DMS79 (cell line): ENCODE results near the gene FAM117A.
"Not testable (repeated sequence)": the region's sequence is repeated elsewhere in the genome, so short reads cannot be mapped to it uniquely, and the experiment has no call there.

Source experiments
- DNase-seq: peaks from one replicate; lab custom pipeline; 2025; lab: John Stamatoyannopoulos, UW

The FAM117A gene

DNA sequence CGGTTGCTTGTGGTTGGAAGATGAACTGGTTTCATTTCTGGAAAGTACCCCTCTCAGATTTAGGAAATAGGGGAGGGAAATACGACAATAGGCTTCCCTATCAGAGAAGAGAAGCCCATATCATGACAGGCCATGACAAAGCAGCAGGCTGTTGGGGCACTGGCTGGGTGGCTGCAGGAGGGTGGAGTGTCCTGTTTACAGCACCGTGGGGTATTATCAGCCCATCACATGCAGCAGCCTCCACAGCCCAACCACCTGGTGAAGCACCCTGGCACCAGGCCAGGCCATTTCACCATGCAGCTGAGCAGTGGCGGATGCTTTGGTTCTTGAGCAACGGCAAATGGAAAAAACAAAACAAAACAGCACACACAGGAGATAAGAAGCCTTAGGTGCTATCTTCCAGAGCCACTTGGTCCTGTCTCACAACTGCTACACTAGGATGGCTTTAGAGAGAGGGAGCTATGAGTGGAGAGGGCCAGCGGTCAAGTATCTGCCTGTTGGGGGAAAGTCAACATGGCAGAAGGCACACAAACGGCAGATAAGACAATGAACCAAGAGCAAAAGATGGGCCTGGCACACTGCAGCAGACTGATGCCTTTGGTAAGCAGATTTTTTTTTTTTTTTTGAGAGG, 24.2 kb downstream of the FAM117A start:
- DNase-seq: peak; percentile 75

GRCh38 chr17:49738456-49739163, 25.3 kb downstream of the FAM117A start:
- DNase-seq: no peak

GRCh38 chr17:49734515-49735490, 29.1 kb downstream of the FAM117A start:
- DNase-seq: no peak

GRCh38 chr17:49731435-49731831, 32.5 kb downstream of the FAM117A start:
- DNase-seq: no peak

DNA sequence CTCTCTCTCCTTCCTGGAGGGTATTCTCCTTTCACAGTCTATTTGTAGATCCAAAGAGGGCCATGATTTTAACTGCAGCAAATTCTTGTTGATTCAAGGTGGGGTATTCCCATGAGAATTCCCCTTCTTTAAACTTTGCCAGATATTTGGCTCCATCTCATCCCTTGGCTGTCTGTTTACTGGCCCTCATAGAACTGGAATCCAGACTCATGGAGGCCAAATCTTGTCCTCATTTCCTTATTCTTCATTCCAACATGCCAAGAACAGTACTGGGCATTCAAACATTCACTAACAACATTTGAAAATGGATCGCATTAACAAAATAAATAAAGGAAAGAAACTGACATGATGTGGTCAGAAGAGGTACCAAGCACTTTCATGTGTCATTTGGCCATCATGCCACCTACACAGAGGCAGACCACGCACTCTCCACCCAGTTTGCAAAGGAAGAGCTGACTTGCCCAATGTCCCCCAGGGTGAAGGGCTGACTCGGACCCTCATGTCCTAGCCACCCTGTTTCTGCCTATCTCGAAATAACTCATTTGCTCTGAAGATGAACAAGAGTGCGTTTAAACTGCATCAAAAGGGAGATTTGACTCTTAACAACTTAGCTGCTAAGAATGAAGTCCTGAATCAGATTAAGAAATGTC, 33.0 kb downstream of the FAM117A start:
- no peak for DNase-seq

- DNase-seq: no peak
These were observed 33.7 kb downstream of the FAM117A start for GRCh38 chr17:49730078-49730784.

DNA sequence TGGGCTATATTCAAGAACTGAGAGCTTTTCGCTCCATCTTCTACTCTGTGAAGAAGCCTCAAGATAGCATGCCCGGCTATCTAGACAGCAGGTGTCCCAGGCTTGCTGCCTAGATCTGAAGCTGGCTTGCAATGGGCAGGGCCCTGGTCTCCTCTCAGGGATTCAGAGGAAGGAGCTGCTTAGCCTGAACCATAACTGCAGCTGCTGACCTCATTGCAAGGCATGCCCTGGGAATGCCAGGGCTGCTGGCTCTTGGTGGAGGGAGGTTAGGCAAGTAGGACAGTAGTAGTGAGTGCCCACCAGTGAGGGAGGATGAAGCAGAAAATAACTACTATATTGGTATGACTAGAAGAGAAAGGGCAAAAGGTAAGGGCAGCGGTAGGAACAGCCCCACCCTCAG, 34.9 kb downstream of the FAM117A start:
- no peak for DNase-seq

DNA sequence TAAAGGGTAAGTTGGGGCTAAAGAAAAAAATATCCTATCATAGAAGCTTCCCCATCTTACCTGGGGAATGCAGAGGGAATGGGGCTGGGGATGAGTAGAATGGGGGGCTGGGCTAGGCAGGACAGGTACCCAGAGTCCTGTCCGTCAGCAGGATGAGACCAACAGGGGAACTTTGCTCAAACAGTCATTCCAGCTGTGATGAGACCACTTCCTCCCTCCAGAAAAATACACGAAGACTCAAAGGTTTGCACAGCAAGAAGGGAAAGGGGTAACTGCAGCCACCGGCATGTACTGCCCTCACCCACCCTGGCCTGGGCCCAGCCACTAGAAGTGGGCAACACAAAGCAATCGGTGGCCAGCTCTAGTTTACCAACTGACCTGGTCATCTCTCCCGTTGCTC, 35.5 kb downstream of the FAM117A start:
- DNase-seq: no peak

DNA sequence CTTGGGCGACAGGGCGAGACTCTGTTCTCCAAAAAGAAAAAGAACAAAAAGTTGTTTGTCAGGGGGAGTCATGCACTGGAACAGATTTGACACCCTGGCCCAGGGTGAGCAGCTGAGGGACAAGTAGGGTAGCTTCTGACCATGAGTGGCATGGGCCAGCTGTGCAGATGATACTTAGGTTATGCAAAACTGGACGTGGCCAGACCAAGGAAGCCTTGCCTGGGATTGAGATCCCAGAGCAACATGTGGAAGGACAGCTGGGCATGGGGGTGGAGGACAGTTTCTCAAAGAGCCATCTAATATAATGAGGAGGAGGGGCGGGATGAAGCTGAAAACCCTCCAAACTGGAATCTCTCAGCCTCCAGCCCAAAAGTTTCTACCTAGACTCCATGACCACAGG, 36.6 kb downstream of the FAM117A start:
- DNase-seq: no peak

DNA sequence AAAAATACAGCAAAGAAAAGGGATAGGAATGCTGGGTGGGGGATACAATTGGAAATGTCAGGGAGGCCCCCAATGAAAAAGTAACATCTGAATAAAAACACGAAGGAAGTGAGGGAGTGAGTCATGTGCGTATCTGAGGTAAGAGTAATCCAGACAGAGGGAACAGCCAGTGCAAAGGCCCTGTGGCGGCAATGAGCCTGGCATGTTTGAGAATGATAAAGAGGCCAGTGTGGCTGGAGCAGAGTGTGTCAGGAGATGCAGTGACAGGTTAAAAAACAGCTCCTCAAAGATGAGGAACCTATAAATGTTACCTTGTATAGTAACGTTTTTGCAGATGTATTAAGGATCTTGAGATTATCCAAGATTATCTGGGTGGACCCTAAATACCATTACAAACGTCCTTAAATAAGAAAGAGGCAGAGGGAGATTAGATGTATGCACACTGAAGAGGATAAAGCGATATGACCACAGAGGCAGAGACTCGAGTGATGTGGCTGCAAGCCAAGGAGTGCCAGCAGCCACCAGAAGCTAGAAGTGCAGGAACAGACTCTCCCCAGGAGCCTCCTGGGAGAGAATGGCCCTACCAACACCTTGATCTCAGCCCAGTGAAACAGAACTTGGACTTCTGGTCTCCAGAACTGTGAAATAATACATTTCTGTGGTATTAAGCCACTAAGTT, 38.3 kb downstream of the FAM117A start:
- no peak for DNase-seq

DNA sequence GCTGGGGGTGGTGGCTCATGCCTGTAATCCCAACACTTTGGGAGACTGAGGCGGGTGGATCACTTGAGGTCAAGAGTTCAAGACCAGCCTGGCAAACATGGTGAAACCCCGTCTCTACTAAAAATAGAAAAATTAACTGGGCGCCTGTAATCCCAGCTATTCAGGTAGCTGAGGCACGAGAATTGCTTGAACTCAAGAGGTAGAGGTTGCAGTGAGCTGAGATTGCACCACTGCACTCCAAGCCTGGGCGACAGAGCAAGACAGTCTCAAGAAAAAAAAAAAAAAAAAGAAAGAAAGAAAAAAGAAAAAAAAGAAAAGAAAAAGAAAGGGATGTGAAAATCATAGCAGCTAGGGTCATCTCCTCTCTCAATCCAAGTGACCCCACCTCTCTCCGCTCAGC, 39.4 kb downstream of the FAM117A start:
- DNase-seq: not testable (repeated sequence)

DNA sequence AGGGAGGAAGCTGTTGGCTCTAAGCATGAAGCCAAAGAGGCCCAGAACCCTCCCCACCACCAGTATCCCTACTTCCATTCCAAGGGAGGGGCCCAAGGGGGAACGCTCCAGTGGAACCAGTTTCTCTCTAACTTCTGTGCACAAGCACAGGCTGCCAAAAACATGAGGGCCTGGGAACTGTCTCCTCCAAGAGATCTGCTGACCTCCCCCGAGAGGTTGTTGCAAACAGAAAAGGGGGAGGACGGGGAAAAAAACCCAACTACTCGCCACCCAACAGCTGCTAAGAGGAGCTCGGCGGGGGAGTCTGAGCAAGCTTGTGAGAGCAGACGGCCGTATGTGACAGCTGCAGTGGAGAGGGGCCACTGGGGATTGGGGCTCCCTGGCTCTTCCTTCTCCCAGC, 40.5 kb downstream of the FAM117A start:
- no peak for DNase-seq

GRCh38 chr17:49722066-49722465, 41.9 kb downstream of the FAM117A start:
- no peak for DNase-seq

GRCh38 chr17:49717371-49717861, 46.5 kb downstream of the FAM117A start:
- no peak for DNase-seq

- no peak for DNase-seq
These were observed 47.1 kb downstream of the FAM117A start for GRCh38 chr17:49716668-49717364.

GRCh38 chr17:49715717-49716279, 48.1 kb downstream of the FAM117A start:
- DNase-seq: no peak

GRCh38 chr17:49715216-49715615, 48.7 kb downstream of the FAM117A start:
- DNase-seq: no peak

GRCh38 chr17:49708515-49709183, 55.3 kb downstream of the FAM117A start:
- no peak for DNase-seq
